HG03196 (cell line): ENCODE measurements around the gene MICOS13.

Experiments
- ATAC-seq: cut with Tn5 transposase; IDR thresholded peaks from one replicate; pipeline ENCODE4 v1.9.1; 2021; ENCODE audit not compliant: unreplicated experiment

MICOS13 gene

DNA sequence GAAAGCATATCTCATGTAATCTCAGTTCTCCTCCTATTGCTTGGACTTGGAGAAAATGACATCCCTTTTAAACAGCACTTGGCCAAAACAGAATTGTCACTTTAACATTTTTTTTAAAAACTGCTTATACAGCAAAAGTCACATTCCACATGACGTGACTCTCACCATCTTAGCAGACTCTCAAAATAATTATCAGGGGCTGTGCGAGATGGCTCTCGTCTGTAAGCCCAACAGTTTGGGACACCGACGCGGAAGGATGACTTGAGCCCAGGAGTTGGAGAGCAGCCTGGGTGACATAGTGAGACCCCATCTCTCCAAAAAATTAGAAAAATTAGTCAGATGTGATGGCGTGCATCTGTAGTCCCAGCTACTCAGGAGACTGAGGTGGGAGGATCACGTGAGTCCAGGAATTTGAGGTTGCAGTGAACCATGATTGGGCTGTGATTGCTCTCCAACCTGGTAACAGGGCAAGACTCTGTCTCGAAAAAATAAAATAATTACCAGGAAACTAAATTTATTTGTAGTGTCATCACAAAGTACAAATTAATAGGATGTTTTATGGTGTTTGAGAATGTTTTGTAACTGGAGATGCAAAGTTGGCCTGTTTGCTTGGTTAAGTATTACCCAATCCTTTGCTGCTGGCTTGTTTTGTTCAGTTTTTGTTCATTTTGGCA is 48.6 kb downstream of the MICOS13 start:
- ATAC-seq: no peak

DNA sequence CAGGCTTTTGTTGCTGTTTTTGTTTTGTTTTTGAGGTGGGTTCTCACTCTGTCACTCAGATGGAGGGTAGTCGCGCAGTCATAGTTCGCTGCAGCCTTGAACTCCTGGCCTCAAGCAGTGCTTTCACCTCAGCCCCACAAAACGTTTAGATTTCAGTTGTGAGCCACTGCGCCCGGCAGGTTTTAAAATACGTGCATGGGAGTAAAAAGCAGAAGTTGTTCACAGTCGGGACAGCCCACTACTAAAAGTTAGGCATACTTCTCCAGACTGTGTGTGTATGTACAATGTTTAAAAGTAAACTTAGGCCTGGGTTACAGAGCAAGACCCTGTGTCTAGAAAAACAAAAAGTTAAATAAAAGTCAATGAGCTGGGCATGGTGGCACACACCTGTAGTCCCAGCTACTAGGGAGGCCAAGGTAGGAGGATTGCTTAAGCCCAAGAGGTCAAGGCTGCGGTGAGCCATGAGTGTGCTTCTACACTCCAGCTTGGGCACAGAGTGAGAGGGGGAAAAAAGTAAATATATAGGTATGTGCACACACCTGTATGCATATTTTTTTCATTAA is 51.3 kb downstream of the MICOS13 start:
- ATAC-seq: no peak

DNA sequence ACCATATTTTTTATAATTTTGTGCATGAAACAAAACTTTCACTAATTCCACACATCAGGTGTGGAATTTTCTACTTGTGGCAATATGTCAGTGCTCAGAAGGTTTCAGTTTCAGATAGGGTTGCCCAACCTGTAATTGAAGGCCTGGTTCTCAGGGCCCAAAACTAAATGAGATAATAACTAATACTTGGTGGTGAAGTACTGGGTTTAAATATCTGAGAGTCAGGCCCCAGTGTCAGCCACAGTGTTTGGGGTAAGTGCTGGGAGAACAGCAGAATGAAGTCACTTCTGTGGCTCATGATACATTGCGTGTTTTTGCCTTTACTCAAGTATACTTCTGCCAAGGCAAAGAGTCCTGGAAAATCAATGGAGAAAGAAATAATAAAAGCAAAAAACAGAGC is 51.9 kb downstream of the MICOS13 start:
- no peak for ATAC-seq
